ENCODE results near the gene MMAB. TPM values are rescaled to one million over a fixed set of nuclear protein-coding genes. Genes with fewer than 3 reads are reported as not detected.

Gene MMAB
- total and polyA plus RNA-seq, 2 of the 13 experiments (the other 11 are each of a cell fraction or from before 2014, with no cell fraction given), result 26.1 to 77.3 TPM

- TF ChIP-seq GATA4 (IDR thresholded peaks at IDR 0.05; ENCODE audit: borderline replicate concordance, low read depth) (no peak), PITX1 (CRISPR knock-in tag; IDR thresholded peaks at IDR 0.05) (no peak), SMARCE1 (IDR thresholded peaks at IDR 0.05; ENCODE audit: borderline replicate concordance) (no peak), CBFB (CRISPR knock-in tag; IDR thresholded peaks at IDR 0.05) (no peak), ATM (IDR thresholded peaks at IDR 0.05; ENCODE audit: borderline replicate concordance) (no peak), ZBTB40 (IDR thresholded peaks at IDR 0.05) (no peak), ZBTB40 (CRISPR knock-in tag; IDR thresholded peaks at IDR 0.05) (no peak), NR2F6 (IDR thresholded peaks at IDR 0.05) (no peak), NR2F6 (CRISPR knock-in tag; IDR thresholded peaks at IDR 0.05) (no peak), SMC3 (IDR thresholded peaks at IDR 0.05; ENCODE audit: low read length) (no peak), ZNF207 (IDR thresholded peaks at IDR 0.05; ENCODE audit: borderline replicate concordance) (no peak), CBX5 (CRISPR knock-in tag; IDR thresholded peaks at IDR 0.05; ENCODE audit: borderline replicate concordance) (no peak), ZNF737 (CRISPR knock-in tag; IDR thresholded peaks at IDR 0.05; ENCODE audit: borderline replicate concordance) (no peak), MLX (CRISPR knock-in tag; IDR thresholded peaks at IDR 0.05) (no peak), ZNF275 (CRISPR knock-in tag; IDR thresholded peaks at IDR 0.05; ENCODE audit: borderline replicate concordance) (no peak), ZNF543 (CRISPR knock-in tag; IDR thresholded peaks at IDR 0.05) (no peak), ZNF652 (CRISPR knock-in tag; IDR thresholded peaks at IDR 0.05; ENCODE audit: borderline replicate concordance, low read depth) (no peak)
- FAIRE-seq, result no peak
- ChIA-PET POLR2A (no interaction called here), CTCF (ENCODE audit: low intra/inter-chr PET ratio, low total read pairs) (no interaction called here)
- in situ Hi-C loops (cut with HindIII; ENCODE audit: extremely low pct_ligation_motif_present, low pct_unique_long_range_greater_than_20kb) (no loop called here), intact Hi-C loops (cut with micrococcal nuclease; ENCODE audit: unreplicated experiment) (no loop called here)
- H3K27me3 ChIP-seq (ENCODE audit: control insufficient read depth in 1 of 2, insufficient read depth in 2 of 2, low read length in 2 of 2), result peaks cover 8 to 61% of the 10 kb centered on the region in 2 experiments
- WGBS (ENCODE audit: low lambda C conversion rate), result 47% methylated on average over 5 of the region's 5 CpGs
- no peak overlapping the region for H3K4me3 ChIP-seq (replicated peaks in 1 of 3; ENCODE audit: insufficient read depth in 1 of 3, low read depth in 2 of 3, low read length in 3 of 3)
- no peak for DNase-seq (ENCODE audit: low spot score)
- H3K79me2 ChIP-seq (ENCODE audit: insufficient read depth, low read length), result no peaks in the 10 kb centered on the region
- no peak for ATAC-seq
- no TSS peak for BruUV-seq (replicated peaks)
- no peak overlapping the region for H2AFZ ChIP-seq (ENCODE audit: low read length)
- no peak overlapping the region for H3K9ac ChIP-seq (ENCODE audit: insufficient read depth, low read depth, low read length)
- H3K4me2 ChIP-seq (ENCODE audit: low read depth, low read length), result no peak overlapping the region
- H3K27ac ChIP-seq (ENCODE audit: extremely low read length, insufficient read depth, low read length), result no peak overlapping the region
- H3K9me3 ChIP-seq (ENCODE audit: low read length), result no peaks in the 10 kb centered on the region
- peaks cover 33% of the 10 kb centered on the region for H3K4me1 ChIP-seq (ENCODE audit: insufficient read depth, low read length)
- H3K36me3 ChIP-seq (replicated peaks in 1 of 2; ENCODE audit: control insufficient read depth in 1 of 2, insufficient read depth in 2 of 2, low read length in 2 of 2), result no peaks in the 10 kb centered on the region
- H4K20me1 ChIP-seq (ENCODE audit: insufficient read depth, low read length), result no peaks in the 10 kb centered on the region
Observed at GRCh38 chr12:109618082-109618481, 44.8 kb upstream of the MMAB start.

Data from HepG2 (cell line).